GM19467 (cell line): Measurements from ENCODE around the gene WDR59.
"Not testable (repeated sequence)": the region's sequence is repeated elsewhere in the genome, so short reads cannot be mapped to it uniquely, and the experiment has no call there.

Source experiments
- ATAC-seq: cut with Tn5 transposase; IDR thresholded peaks from one replicate; pipeline ENCODE4 v1.9.1; 2021; ENCODE audit warnings: mild to moderate bottlenecking, moderate library complexity; ENCODE audit not compliant: unreplicated experiment

The WDR59 gene

DNA sequence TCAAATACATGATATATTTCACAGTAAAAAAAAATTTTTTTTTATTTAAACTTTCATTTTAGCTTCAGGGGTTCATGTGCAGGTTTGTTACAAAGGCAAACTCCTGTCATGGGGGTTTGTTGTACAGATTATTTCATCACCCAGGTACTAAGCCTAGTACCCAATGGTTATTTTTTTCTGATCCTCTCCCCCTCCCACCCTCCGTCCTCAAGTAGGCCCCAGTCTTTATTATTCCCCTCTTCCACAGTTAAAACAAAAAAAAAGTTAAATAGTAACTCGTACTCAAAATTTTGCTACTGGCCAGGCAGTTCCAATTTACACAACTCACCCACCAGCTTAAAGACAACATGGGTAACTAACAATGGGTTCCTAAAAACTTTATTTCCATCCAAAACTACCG is 63.9 kb downstream of the WDR59 start:
- no peak for ATAC-seq

DNA sequence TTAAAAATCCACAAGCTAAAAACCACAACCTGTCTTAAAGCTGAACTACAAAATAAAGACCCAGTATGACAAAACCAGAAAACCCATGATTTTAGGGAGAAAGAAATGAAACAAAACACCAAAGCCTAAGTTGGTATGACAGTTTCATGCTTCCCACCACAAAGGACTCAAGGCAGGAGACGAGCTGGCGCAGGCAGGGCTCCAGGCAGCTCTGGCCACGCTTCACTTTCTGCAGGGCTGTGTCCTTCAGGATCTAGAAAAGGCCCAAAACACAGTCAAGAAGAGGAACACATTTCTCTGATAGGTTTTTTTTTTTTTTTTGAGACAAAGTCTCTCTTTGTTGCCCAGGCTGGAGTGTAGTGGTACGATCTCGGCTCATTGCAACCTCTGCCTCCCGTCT is 75.3 kb downstream of the WDR59 start:
- ATAC-seq, result no peak

DNA sequence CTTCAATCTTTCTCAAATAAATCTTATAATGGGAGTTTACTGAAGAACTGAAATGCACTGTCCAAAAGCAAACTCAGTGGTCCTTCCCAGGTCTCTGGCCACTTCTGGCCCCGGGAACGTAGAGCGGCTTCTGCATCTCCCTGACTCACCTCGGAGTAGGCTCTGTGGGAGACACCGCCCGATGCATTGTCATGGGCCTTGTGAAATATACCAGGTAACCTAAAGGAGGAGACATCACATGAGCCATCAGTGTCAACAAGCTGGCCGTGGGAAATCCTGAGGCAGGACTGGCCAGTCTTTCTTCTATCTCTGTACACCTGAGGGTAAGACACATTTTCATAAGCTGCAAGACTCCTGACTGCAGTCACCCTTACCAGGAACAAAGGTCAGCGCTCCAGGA is 76.2 kb downstream of the WDR59 start:
- not testable (repeated sequence) for ATAC-seq

DNA sequence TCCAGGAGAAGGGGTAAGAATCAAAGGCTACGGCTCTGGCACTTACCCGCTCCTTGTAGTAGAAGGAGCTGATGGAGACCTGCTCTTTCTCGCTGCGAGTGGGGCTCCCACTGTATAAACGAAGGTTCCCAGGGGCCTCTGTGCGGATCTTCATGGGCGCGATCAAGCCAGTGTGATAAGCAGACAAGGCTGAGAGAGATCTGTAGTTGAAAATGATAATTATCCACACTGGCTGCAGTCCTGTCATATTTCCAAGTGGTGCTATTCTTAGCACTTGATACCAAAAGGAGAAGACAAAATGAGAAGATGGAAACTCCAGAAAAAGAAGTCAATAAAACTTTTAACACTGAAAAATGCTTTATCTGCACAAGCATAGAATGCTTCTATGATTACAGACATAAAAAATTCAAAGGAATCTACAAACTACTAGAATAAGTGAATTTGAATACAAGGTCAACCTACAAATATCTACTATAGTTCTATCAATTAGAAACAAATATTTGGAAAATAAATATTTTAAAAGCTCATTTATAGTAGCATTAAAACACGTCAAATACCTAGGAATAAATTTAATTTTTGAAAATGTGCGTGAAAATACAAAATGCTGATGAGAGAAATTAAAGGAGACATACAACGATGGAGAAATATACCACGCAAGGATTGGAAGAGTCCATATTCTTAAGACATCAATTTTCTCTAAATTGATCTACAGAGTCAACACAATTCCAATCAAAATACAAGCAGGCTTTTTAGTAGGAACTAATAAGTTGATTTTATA is 80.8 kb downstream of the WDR59 start:
- ATAC-seq, result no peak

DNA sequence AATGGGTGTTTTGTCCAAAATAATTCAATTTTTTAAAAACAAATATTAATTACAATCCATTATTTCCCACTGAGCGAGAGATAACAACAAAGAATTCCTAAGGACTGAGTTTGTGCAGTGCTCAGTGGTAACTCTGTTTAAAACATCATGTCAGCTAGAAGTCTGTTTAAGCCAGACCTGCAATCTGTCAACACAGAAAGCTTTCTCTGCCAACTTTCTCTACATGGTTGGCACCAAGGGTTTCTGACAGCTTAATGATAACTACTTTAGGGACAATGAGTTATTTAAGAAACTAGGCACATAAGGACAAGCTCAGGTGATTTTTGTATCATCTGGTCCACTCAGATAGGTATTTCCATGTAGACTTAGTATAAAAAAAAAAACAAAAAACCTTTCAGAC is 81.8 kb downstream of the WDR59 start:
- no peak for ATAC-seq

DNA sequence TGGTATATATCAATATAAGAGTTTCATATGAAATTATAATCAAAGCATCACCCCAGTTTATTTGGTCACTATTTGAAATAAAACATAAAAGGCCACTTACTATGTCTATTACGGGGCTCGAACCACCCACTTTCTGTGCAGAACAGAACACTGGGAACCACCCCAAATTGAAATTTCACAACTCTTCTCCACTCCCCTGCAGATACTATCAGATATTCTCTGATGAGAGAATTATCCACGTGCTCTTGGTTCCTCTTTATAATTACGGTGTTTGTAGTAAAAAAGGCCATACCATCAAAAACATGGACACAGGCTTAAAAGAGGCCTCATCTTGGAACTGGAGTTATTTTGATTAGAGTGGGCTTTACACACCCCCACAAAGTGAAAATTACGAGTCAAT is 82.8 kb downstream of the WDR59 start:
- no peak for ATAC-seq

DNA sequence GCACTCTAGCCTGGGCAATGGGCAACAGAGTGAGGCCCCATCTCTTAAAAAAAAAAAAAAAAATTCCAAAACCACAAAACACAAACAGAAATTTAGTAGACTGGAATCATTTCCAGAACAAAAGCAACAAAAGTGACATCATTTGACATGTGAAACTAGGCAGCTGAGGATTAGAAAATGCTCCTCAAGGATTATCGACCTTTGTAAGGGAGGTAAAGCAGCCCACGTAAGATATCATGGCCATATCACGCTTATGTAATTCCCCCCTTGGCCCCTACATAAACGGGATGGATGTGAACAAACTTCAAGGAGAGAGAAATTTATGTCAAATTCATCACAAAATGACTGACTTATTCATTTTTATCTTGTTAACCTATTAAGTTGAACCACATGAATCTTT is 83.3 kb downstream of the WDR59 start:
- ATAC-seq, result no peak

DNA sequence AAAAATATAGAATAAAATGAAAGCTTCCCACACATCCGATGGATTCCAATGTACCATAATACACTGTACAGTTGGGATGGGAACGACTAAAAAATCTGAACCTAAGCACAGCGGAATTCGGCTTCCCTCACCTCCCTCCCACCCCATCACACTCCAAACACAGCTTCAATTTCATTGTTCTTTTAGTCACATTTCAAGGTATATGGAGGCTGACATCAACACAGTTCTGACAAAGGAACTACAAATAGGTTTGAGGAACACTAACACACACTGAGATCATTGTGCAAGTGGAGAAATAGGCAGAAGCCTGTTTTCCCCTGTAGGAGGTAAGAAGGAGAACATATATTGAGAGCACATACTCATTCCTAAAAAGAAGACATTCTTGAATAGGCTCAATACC is 85.1 kb downstream of the WDR59 start:
- ATAC-seq, result no peak

DNA sequence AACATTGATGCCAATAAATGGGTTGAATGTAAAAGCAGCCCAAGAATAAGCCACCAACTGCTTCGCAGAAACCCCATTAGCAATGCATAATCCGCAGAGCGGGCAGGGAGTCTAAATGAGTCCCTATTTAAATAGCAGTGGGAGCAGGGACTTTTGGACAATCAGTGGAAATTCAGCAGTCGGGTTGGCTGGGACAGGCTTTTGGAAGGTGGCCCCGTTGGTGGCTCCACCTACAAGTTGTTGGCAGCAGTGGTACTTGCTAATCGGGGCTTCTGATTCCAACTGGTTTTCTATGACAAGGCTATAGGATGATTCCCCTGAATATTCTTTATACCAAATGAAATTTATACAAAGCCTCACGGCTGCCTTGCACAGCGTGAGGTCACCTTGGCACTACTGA is 86.3 kb downstream of the WDR59 start:
- ATAC-seq, result no peak

DNA sequence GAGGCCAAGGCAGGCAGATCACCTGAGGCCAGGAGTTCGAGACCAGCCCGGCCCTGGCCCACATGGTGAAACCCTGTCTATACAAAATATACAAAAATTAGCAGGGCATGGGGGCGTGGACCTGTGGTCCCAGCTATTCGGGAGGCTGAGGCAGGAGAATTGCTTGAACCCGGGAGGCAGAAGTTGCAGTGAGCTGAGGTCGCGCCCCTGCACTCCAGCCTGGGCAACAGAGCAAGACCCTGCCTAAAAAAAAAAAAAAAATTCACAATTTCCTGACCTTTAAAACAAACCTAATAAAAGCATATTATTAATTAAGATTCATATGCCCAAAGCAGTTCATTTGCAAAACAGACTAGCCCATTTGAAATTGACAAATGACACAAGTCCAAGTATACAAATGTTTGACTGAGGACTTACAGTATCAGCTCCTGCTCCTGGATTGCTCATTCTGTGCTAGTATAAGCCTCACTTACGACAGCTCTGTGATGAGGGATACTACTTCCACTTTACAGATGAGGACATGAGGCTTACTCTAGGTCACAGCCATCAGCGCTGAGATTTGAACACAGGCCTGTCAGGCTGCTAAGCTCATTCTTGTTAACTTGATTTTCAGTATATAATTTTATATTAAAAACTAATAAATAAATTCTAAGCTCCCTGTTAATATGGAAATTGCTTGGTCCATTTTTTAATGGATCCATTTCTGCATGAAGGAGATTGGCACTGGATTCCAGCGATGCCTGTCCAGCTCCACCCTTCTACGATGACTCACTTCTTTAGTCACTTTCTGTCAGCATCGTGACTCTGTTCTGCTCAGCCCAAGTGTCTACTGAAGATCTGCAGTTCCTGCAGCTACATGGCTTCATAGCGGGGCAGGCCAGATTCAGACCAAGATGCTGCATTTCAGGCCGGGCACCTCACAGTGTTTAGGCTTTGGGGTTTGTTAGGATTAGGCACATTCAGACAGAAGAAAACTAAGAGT is 88.2 kb downstream of the WDR59 start:
- ATAC-seq, result no peak

DNA sequence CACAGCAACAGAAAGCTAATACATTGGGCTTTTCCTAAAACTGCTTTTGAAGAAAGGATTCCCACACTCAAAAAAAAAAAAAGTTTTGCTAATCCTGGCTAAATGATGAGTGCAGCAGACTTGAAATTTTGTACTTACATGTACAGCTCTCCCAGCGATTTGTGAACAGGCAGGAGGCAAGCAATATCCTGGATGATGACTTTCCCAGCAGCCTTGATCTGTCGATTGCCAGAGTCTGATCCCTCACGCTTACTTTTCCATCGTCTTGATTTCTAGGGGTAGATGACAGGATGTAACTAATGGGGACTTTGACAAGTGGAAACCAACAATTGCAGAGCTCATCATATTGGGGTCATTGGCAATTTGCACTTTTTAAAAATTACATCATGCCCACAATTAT is 91.4 kb downstream of the WDR59 start:
- ATAC-seq, result no peak

DNA sequence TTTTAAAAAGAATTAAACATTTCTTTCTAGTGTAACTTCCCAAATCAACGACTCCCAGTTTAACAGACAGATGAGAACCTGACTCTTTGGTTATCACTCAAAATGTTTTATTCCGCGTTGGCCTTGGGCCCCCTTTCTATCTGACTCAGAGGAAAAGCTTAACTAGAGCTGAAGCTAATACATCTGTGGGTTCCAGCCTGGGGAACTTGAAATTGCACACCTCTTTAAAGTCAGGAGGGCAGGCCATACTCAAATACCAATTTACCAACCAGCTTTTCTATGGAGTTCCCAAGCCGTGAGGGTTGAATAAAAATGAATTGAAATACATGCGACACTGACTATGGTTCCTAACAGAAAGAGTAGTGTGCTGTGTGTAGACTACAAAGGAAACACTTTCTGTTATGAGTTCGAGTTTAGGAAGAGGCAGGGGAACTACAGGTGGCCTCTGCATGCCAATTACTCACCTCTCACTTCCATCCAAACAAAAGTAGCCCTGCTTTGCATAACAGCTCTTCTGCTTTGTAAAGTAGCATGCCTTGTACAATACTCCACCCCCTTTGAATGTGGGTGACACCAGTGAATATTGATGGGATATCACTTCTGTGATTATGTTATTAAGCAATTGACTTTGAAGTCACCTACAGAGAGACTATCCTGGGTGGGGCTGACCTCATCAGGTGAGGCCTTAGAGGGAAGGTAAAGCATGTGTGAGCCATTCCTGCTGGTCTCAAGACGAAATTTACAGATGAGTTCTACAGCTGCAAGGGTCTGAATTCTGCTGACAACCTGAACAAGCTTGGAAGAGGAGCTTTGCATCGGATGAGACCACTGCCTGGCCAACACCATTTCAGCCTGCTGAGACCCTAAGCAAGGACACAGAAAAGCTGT is 92.1 kb downstream of the WDR59 start:
- no peak for ATAC-seq

DNA sequence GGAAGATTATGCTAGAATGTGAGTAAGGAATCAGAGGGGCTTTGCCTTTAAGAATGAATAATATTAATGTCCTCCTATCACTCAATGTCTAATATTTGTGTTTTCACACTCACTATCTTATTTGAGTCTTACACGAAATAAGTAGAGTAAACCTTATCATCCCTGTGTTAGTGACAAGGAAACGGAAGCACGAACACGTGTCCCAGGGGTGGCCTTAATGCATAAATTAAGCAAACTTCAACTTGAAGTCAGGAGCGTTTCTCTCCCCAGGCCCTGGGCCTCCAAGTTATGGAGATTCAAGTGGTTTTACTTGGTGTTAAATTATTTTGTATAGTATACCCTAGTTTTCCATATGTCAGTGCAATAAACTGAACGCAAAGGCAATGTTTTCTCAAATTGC is 96.0 kb downstream of the WDR59 start:
- no peak for ATAC-seq

DNA sequence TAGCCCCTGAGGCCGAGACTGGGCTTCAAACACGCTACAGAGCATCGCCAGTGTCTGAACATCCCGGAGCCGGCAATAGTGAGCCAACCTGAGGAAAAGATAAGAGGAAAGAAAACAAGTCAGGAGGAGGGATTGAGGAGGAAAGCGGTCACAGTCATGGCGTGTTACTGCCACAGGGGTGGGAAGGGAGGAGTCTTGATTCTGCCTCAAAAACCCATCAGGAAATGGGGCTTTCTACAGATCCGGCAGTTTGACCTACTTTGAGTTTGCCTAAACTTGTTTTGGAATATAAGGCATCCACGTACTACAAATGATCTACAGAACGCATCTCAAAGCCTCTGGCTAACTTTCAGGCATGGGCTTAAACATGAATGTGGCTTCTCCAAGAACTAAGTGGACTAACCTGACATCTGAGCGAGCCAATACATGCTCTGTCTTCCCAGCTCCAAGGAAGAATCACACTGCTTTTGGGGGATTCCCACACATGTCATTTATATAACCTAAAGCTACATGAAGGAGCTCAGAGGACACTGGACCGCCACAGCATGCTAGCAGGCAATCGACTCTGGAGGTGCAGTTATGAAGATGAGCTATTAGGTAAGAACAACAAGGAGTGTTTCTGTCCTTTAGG is 96.6 kb downstream of the WDR59 start:
- ATAC-seq, result no peak

DNA sequence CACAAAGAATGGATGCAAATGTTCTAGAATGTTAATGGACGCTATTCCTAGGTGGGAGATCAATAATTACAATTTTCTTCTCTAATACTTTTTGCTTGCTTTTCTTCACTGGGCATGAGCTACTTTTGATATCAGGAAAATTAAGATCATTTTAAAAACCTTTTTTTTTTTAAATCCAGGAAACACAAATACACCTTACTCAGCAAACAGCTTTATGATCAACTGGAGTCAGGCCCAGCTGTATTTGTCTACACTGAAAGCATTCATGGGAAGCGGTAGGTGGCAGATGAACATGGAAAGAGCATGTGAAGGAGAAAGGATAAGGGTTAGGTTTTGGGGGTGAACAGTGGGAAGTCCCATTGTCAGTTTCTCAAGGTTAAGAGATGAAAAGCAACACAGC is 97.8 kb downstream of the WDR59 start:
- ATAC-seq, result no peak

DNA sequence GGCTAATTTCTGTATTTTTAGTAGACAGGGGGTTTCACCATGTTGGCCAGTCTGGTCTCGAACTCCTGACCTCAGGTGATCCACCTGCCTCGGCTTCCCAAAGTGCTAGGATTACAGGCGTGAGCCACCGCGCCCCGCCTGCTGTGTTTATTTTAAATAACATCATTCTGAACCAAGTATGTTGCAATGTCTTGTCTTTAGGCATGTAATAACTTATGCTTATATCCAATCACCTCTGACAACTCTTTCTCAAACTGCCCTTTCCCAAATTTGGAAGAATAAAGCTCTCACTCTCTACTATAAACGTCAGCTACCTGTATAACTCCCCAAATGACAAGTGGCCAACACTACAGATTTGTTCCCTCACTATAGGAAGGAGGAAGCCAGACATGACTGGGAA is 107.2 kb downstream of the WDR59 start:
- no peak for ATAC-seq

DNA sequence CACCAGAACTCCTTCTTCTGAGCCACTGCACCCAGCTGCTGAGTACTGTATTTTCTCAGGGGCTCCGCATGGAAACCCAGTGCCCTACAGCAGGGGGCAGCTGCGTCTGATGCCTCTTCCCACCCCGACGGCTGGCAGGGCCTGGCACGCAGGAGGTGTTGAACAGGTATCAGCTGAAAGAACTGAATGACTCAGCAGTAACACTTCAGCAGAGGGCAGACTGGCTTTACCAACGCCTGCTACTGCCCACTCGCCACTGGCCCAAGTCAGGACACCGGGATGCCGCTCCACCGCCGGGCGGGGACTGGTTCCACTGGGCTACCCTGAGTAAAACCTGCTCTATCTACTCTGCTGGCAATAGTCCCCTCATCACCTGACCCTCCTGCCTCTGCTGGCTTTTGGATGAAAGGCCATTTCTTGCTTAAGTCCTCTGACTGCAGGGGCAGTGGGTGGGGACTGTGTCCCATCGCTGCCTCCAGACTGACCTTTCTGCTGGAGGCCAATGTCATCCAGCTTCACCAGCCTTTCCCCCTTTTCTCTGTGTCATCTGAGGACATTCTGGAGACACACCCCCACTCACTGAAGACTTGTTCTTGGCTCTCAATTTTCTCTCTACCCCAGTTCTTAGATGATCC is 109.9 kb downstream of the WDR59 start:
- no peak for ATAC-seq

DNA sequence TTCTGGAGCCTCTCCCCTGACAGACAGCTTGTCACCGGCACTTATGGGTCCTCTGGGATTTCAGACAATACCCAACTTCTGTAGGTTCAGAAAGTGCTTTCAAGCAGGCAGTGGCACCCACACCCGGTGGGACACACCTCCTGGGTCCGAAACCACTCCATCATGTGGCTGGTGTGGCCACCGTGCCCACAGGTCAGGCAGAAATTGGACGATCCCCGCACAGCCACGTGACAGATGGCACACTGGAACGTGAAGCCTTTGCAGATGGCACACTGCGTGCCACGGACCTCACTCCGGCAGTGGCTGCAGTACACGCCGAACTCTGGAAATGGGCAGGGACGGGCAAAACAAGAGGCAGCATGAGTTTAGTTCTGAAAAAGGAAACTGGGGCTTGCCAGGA is 110.8 kb downstream of the WDR59 start:
- ATAC-seq, result no peak

DNA sequence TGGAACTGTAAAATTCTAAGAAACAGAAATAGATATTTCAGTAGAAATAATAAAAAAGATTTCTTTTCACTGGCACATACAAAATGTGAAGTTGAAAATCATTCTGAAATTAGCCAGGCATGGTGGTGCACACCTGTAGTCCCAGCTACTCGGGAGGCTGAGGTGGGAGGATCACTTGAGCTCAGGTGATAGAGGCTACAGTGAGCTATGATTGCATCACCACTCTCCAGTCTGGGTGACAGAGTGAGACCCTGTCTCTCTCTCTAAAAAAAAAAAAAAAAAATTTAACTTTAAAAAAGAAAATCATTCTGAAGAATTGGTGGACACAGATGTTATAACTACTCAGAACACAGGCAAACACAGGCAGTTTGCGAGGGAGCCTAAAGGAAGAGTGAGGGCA is 112.6 kb downstream of the WDR59 start:
- ATAC-seq, result no peak

DNA sequence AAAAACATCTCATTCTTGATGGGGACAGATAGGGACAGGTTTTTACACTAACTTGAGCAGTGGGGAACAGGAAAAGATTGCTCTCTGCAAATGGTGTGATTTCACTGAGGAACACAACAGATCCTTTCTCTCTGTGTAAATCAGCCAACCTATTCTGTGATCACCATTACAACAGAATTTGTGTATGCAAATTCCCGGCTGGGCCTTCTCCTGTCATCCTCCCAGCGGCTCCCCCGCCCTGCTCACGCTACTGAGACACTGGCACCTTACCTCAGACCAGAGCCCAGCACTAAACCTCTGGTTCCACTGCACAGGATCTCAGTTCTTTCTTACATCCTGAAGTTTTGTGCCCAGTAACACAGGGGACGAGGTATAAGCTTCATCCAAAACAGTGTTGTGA is 113.3 kb downstream of the WDR59 start:
- no peak for ATAC-seq
